C4-2B (cell line): ENCODE data around the gene FAM83E.

Experiments used
- ZFX ChIP-seq: fragments of 450-650 bp; IDR thresholded peaks from 2 replicates; pipeline ENCODE4 v1.6.1; 2017
- TF ChIP-seq, protein P1 (sequence below): fragments of 450-650 bp; conservative IDR thresholded peaks from 2 replicates; pipeline ENCODE4 v1.5.1; 2017; ENCODE audit warnings: mild to moderate bottlenecking

DNA sequence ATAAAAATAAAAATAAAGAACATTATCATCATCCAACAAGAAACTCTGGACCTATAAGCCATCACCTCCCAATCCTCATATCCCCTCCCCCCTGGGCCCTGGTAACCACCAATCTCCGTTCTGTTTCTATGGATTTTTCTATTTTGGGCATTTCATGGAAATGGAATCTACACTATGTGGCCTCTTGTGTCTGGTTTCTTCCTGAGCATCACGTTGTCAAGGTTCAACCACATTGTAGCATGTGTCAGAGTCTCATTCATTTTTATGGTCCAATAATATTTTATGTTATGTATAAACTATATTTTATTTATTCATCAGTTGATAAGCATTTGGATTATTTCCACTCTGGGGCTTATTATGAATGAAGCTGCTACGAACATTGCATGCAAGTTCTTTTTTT lies 36.0 kb downstream of the FAM83E start:
- TF ChIP-seq, protein P1, sequence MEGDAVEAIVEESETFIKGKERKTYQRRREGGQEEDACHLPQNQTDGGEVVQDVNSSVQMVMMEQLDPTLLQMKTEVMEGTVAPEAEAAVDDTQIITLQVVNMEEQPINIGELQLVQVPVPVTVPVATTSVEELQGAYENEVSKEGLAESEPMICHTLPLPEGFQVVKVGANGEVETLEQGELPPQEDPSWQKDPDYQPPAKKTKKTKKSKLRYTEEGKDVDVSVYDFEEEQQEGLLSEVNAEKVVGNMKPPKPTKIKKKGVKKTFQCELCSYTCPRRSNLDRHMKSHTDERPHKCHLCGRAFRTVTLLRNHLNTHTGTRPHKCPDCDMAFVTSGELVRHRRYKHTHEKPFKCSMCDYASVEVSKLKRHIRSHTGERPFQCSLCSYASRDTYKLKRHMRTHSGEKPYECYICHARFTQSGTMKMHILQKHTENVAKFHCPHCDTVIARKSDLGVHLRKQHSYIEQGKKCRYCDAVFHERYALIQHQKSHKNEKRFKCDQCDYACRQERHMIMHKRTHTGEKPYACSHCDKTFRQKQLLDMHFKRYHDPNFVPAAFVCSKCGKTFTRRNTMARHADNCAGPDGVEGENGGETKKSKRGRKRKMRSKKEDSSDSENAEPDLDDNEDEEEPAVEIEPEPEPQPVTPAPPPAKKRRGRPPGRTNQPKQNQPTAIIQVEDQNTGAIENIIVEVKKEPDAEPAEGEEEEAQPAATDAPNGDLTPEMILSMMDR, result no peak
- TF ChIP-seq ZFX, result no peak
